Renal cortex interstitium (tissue), 11 donors: Measurements from ENCODE around the gene MYCT1. TPM values are rescaled to one million over a fixed set of nuclear protein-coding genes. Genes with fewer than 3 reads are reported as not detected.

Experiments used
- DNase-seq, 11 donors: peaks; one replicate each; pipeline ENCODE4 v3.0.0-alpha.2; 2013; ENCODE audit warnings: low read depth in 9 of 11, low spot score in 4 of 11; ENCODE audit errors: extremely low read depth in 1 of 11
- polyA plus RNA-seq, 3 donors: library from polyadenylated mRNA; unstranded; fragments of 120-200 nt; gene quantifications; one replicate each; pipeline ENCODE4 v1.2.1, GENCODE V29; 2013; ENCODE audit not compliant: insufficient read length in 3 of 3

The MYCT1 gene
- polyA plus RNA-seq, 3 donors = 13.7 to 18.0 (median 16.3) TPM

GRCh38 chr6:152771061-152771687 is 73.5 kb downstream of the MYCT1 start:
- DNase-seq = no peak

Other genes with a start within 250 kb of the MYCT1 start
- gene SYNE1, start 60.5 kb upstream of the MYCT1 start, polyA plus RNA-seq = 100 to 1,000 TPM in 1 of 3 donors, 10 to 100 TPM in 2; 83.9 to 108 (median 92.5) TPM
- gene VIP, start 52.9 kb downstream of the MYCT1 start, polyA plus RNA-seq = 1 to 10 TPM in 2 of 3 donors, under 1 TPM in 1; 0.84 to 1.6 (median 1.0) TPM